HEK293 (cell line): ENCODE measurements around the gene TMEM238.
A peak's percentile ranks its signal among the peaks of the same experiment; 100 is the strongest.

Experiments
- BCL11B ChIP-seq: fragments of 450-650 bp; formaldehyde crosslinking; IDR thresholded peaks from 2 replicates; pipeline ENCODE4 v1.5.1; 2016; ENCODE audit warnings: low read depth, missing biosample characterization, missing genetic modification characterization
- BCL6B ChIP-seq: fragments of 450-650 bp; formaldehyde crosslinking; IDR thresholded peaks from 2 replicates; pipeline ENCODE4 v1.5.1; 2017; ENCODE audit warnings: missing biosample characterization, missing genetic modification characterization
- EGR2 ChIP-seq: fragments of 450-650 bp; formaldehyde crosslinking; IDR thresholded peaks from 2 replicates; pipeline ENCODE4 v1.5.1; 2016; ENCODE audit warnings: low read depth, missing biosample characterization, missing genetic modification characterization
- FEZF1 ChIP-seq: fragments of 450-650 bp; formaldehyde crosslinking; IDR thresholded peaks from 2 replicates; pipeline ENCODE4 v1.5.1; 2016; ENCODE audit warnings: missing biosample characterization, missing genetic modification characterization
- GLIS2 ChIP-seq: fragments of 450-650 bp; formaldehyde crosslinking; IDR thresholded peaks from 2 replicates; pipeline ENCODE4 v1.5.1; 2016; ENCODE audit warnings: missing biosample characterization, missing genetic modification characterization
- KLF8 ChIP-seq: fragments of 450-650 bp; formaldehyde crosslinking; IDR thresholded peaks from 2 replicates; pipeline ENCODE4 v1.5.1; 2016; ENCODE audit warnings: missing biosample characterization, missing genetic modification characterization
- KLF9 ChIP-seq: fragments of 450-650 bp; formaldehyde crosslinking; IDR thresholded peaks from 2 replicates; pipeline ENCODE4 v1.5.1; 2016; ENCODE audit warnings: missing biosample characterization, missing genetic modification characterization, low read depth
- PATZ1 ChIP-seq: fragments of 450-650 bp; formaldehyde crosslinking; IDR thresholded peaks from 2 replicates; pipeline ENCODE4 v1.5.1; 2016; ENCODE audit warnings: missing biosample characterization, missing genetic modification characterization
- PRDM1 ChIP-seq: fragments of 450-650 bp; formaldehyde crosslinking; IDR thresholded peaks from 2 replicates; pipeline ENCODE4; 2016; ENCODE audit warnings: missing biosample characterization, missing genetic modification characterization
- SCRT2 ChIP-seq: fragments of 450-650 bp; formaldehyde crosslinking; IDR thresholded peaks from 2 replicates; pipeline ENCODE4 v1.5.1; 2016; ENCODE audit warnings: missing biosample characterization, missing genetic modification characterization
- SETDB1 ChIP-seq: IDR thresholded peaks from one replicate; pipeline ENCODE4 v1.6.1; 2017; ENCODE audit warnings: mild to moderate bottlenecking, low read length, moderate library complexity, mixed read lengths; ENCODE audit not compliant: insufficient read length
- TCF7L2 ChIP-seq: IDR thresholded peaks from 2 replicates; pipeline ENCODE4 v1.6.1; 2011; ENCODE audit warnings: low read depth, mild to moderate bottlenecking, inconsistent platforms, low read length, moderate library complexity, borderline replicate concordance
- YY1 ChIP-seq: fragments of 450-650 bp; formaldehyde crosslinking; IDR thresholded peaks from 2 replicates; pipeline ENCODE4 v1.5.1; 2018; ENCODE audit warnings: missing biosample characterization, missing genetic modification characterization
- YY2 ChIP-seq: fragments of 450-650 bp; formaldehyde crosslinking; IDR thresholded peaks from 2 replicates; pipeline ENCODE4 v1.5.1; 2016; ENCODE audit warnings: missing biosample characterization, missing genetic modification characterization
- ZBTB10 ChIP-seq: fragments of 450-650 bp; formaldehyde crosslinking; IDR thresholded peaks from 2 replicates; pipeline ENCODE4 v1.5.1; 2016; ENCODE audit warnings: missing biosample characterization, missing genetic modification characterization
- ZBTB26 ChIP-seq: fragments of 450-650 bp; formaldehyde crosslinking; optimal IDR thresholded peaks from 2 replicates; pipeline ENCODE3; 2016; ENCODE audit warnings: missing biosample characterization, mild to moderate bottlenecking, missing genetic modification characterization
- ZBTB7A ChIP-seq: fragments of 450-650 bp; formaldehyde crosslinking; IDR thresholded peaks from 2 replicates; pipeline ENCODE4 v1.5.1; 2016; ENCODE audit warnings: low read depth, missing biosample characterization, missing genetic modification characterization
- ZEB2 ChIP-seq: fragments of 450-650 bp; formaldehyde crosslinking; IDR thresholded peaks from 2 replicates; pipeline ENCODE4 v1.5.1; 2016; ENCODE audit warnings: missing biosample characterization, missing genetic modification characterization
- ZFHX2 ChIP-seq: fragments of 450-650 bp; formaldehyde crosslinking; conservative IDR thresholded peaks from 2 replicates; pipeline ENCODE4 v1.5.1; 2016; ENCODE audit warnings: missing biosample characterization, missing genetic modification characterization
- ZNF341 ChIP-seq: fragments of 450-650 bp; formaldehyde crosslinking; IDR thresholded peaks from 2 replicates; pipeline ENCODE4; 2016; ENCODE audit warnings: low read depth, missing biosample characterization, missing genetic modification characterization
- ZNF366 ChIP-seq: fragments of 450-650 bp; formaldehyde crosslinking; conservative IDR thresholded peaks from 2 replicates; pipeline ENCODE4 v1.5.1; 2016; ENCODE audit warnings: missing biosample characterization, missing genetic modification characterization
- ZNF391 ChIP-seq: fragments of 450-650 bp; formaldehyde crosslinking; IDR thresholded peaks from 2 replicates; pipeline ENCODE4 v1.5.1; 2016; ENCODE audit warnings: low read depth, missing biosample characterization, missing genetic modification characterization, borderline replicate concordance
- ZNF398 ChIP-seq: fragments of 450-650 bp; formaldehyde crosslinking; IDR thresholded peaks from 2 replicates; pipeline ENCODE4 v1.5.1; 2017; ENCODE audit warnings: missing biosample characterization, missing genetic modification characterization
- ZNF48 ChIP-seq: fragments of 450-650 bp; formaldehyde crosslinking; IDR thresholded peaks from 2 replicates; pipeline ENCODE4 v1.5.1; 2016; ENCODE audit warnings: missing biosample characterization, missing genetic modification characterization
- ZNF521 ChIP-seq: fragments of 450-650 bp; formaldehyde crosslinking; IDR thresholded peaks from 2 replicates; pipeline ENCODE4 v1.5.1; 2017; ENCODE audit warnings: missing biosample characterization, mild to moderate bottlenecking, missing genetic modification characterization
- ZNF548 ChIP-seq: fragments of 450-650 bp; formaldehyde crosslinking; IDR thresholded peaks from 2 replicates; pipeline ENCODE4 v1.5.1; 2016; ENCODE audit warnings: missing biosample characterization, missing genetic modification characterization
- ZNF561 ChIP-seq: fragments of 450-650 bp; IDR thresholded peaks from 2 replicates; pipeline ENCODE4 v1.5.1; 2018; ENCODE audit warnings: missing biosample characterization, missing genetic modification characterization, borderline replicate concordance
- ZNF596 ChIP-seq: fragments of 450-650 bp; IDR thresholded peaks from 2 replicates; pipeline ENCODE4 v1.5.0; 2018; ENCODE audit warnings: missing biosample characterization, mild to moderate bottlenecking, missing genetic modification characterization, moderate library complexity
- ZNF629 ChIP-seq: fragments of 450-650 bp; formaldehyde crosslinking; IDR thresholded peaks from 2 replicates; pipeline ENCODE4 v1.5.1; 2017; ENCODE audit warnings: missing biosample characterization, missing genetic modification characterization
- ZNF791 ChIP-seq: fragments of 450-650 bp; formaldehyde crosslinking; IDR thresholded peaks from 2 replicates; pipeline ENCODE4 v1.5.1; 2016; ENCODE audit warnings: missing biosample characterization, missing genetic modification characterization
- ZXDB ChIP-seq: fragments of 450-650 bp; formaldehyde crosslinking; IDR thresholded peaks from 2 replicates; pipeline ENCODE4 v1.5.1; 2016; ENCODE audit warnings: missing biosample characterization, missing genetic modification characterization

TMEM238 gene

GRCh38 chr19:55339105-55339888 lies 44.8 kb downstream of the TMEM238 start, which contains the start of gene KMT5C (continued):
- TF ChIP-seq PATZ1 (tag by site-specific recombination) (peak; percentile 70), ZNF548 (tag by site-specific recombination) (no peak), ZEB2 (0 out of 2 replicates have a peak, but pooled peaks have one; percentile 4), ZNF561 (no peak), ZNF391 (no peak), ZFHX2 (peak; percentile 97), ZNF791 (tag by site-specific recombination) (no peak), GLIS2 (peak; percentile 67), ZNF341 (peak; percentile 80), TCF7L2 (no peak), ZBTB10 (tag by site-specific recombination) (peak; percentile 67; the same call in 1 of the 2 replicates), KLF8 (peak; percentile 82), SETDB1 (no peak), ZNF629 (peak; percentile 92), YY1 (tag by site-specific recombination) (no peak), PRDM1 (peak; percentile 98), ZNF596 (tag by site-specific recombination) (no peak), ZBTB26 (tag by site-specific recombination) (peak; percentile 69), ZNF398 (tag by site-specific recombination) (peak; percentile 85), BCL11B (tag by site-specific recombination) (0 out of 2 replicates have a peak, but pooled peaks have one; percentile 39), EGR2 (tag by site-specific recombination) (peak; percentile 95), BCL6B (tag by site-specific recombination) (no peak), ZBTB7A (tag by site-specific recombination) (no peak), ZNF366 (tag by site-specific recombination) (peak; percentile 98), ZNF48 (tag by site-specific recombination) (no peak), YY2 (tag by site-specific recombination) (no peak), ZXDB (tag by site-specific recombination) (peak; percentile 79), KLF9 (tag by site-specific recombination) (peak; percentile 98), ZNF521 (no peak), FEZF1 (tag by site-specific recombination) (no peak), SCRT2 (tag by site-specific recombination) (no peak)
